Activated CD8-positive, alpha-beta memory T cell treated with anti-CD3 and anti-CD28 coated beads, Interleukin-2, amount 50 U/mL, for 1 hour (primary cell): ENCODE results near the gene PCDH10.

Experiments
- DNase-seq: peaks from one replicate; pipeline ENCODE4 v3.0.0-alpha.2; 2020; ENCODE audit errors: extremely low read depth

Gene PCDH10

DNA sequence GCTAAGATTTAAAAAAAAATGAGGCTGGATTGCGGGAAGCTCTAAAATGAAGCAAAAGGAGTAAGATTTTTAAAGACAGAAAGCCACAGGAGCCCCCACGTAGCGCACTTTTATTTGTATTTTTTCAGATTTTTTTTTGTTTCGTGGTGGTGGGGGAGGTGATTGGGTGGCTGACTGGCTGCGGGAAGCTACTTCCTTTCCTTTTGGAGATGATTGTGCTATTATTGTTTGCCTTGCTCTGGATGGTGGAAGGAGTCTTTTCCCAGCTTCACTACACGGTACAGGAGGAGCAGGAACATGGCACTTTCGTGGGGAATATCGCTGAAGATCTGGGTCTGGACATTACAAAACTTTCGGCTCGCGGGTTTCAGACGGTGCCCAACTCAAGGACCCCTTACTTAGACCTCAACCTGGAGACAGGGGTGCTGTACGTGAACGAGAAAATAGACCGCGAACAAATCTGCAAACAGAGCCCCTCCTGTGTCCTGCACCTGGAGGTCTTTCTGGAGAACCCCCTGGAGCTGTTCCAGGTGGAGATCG lies 908 bp downstream of the PCDH10 start:
- DNase-seq = no peak

DNA sequence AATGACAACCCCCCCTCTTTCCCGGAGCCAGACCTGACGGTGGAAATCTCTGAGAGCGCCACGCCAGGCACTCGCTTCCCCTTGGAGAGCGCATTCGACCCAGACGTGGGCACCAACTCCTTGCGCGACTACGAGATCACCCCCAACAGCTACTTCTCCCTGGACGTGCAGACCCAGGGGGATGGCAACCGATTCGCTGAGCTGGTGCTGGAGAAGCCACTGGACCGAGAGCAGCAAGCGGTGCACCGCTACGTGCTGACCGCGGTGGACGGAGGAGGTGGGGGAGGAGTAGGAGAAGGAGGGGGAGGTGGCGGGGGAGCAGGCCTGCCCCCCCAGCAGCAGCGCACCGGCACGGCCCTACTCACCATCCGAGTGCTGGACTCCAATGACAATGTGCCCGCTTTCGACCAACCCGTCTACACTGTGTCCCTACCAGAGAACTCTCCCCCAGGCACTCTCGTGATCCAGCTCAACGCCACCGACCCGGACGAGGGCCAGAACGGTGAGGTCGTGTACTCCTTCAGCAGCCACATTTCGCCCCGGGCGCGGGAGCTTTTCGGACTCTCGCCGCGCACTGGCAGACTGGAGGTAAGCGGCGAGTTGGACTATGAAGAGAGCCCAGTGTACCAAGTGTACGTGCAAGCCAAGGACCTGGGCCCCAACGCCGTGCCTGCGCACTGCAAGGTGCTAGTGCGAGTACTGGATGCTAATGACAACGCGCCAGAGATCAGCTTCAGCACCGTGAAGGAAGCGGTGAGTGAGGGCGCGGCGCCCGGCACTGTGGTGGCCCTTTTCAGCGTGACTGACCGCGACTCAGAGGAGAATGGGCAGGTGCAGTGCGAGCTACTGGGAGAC lies 1.6 kb downstream of the PCDH10 start:
- DNase-seq = no peak

DNA sequence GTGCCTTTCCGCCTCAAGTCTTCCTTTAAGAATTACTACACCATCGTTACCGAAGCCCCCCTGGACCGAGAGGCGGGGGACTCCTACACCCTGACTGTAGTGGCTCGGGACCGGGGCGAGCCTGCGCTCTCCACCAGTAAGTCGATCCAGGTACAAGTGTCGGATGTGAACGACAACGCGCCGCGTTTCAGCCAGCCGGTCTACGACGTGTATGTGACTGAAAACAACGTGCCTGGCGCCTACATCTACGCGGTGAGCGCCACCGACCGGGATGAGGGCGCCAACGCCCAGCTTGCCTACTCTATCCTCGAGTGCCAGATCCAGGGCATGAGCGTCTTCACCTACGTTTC lies 2.2 kb downstream of the PCDH10 start:
- no peak for DNase-seq

DNA sequence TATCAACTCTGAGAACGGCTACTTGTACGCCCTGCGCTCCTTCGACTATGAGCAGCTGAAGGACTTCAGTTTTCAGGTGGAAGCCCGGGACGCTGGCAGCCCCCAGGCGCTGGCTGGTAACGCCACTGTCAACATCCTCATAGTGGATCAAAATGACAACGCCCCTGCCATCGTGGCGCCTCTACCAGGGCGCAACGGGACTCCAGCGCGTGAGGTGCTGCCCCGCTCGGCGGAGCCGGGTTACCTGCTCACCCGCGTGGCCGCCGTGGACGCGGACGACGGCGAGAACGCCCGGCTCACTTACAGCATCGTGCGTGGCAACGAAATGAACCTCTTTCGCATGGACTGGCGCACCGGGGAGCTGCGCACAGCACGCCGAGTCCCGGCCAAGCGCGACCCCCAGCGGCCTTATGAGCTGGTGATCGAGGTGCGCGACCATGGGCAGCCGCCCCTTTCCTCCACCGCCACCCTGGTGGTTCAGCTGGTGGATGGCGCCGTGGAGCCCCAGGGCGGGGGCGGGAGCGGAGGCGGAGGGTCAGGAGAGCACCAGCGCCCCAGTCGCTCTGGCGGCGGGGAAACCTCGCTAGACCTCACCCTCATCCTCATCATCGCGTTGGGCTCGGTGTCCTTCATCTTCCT lies 2.7 kb downstream of the PCDH10 start:
- no peak for DNase-seq

DNA sequence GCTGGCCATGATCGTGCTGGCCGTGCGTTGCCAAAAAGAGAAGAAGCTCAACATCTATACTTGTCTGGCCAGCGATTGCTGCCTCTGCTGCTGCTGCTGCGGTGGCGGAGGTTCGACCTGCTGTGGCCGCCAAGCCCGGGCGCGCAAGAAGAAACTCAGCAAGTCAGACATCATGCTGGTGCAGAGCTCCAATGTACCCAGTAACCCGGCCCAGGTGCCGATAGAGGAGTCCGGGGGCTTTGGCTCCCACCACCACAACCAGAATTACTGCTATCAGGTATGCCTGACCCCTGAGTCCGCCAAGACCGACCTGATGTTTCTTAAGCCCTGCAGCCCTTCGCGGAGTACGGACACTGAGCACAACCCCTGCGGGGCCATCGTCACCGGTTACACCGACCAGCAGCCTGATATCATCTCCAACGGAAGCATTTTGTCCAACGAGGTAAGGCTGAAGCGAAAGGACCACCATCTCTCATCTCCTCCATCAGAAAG lies 3.3 kb downstream of the PCDH10 start:
- DNase-seq = no peak

DNA sequence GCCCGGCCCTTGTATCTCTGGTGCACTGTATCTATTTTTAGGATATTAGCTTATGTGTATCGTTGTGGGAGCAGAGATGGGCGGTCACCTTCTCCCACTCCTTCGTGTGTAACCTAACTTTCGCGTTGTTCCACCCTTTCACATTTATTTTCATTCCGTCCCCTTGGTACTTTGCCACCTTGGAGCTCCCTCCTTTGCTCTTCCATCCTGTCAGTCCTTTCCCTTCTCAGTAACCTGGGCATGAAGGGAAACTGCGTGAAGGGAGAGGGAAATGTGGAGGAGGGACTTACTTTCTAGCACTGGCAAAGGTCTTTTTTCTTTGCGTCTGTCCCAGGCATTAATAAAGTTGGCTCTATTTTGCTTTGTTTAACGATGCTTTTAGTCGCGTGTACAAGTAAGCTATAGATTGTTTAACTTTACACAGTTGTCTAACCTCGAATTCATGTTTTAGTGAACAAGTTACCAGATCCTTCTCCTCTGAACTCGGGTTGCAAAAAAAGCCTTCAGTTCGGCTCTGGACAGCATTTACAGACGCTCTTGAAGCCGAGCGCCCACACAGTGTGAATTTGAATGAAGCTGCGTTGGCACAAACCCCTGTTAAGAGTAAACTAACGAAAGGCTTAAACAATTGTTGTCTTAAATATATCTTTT lies 3.9 kb downstream of the PCDH10 start:
- no peak for DNase-seq

DNA sequence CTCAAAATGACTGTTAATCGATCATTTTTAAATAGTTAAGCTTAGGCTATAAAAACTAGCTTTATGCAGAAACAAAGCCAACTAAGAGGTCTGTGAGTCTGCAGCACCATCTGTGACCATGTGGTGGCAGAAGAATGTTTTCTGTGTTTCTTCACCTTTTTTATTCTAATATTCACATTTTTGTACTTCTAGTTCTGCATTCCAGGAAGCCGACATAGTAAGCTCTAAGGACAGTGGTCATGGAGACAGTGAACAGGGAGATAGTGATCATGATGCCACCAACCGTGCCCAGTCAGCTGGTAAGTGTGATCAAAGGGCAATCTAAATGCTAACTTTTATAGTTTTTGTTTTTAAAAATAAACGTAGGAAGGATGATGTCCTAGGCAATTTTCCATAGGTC lies 5.6 kb downstream of the PCDH10 start:
- DNase-seq = no peak

DNA sequence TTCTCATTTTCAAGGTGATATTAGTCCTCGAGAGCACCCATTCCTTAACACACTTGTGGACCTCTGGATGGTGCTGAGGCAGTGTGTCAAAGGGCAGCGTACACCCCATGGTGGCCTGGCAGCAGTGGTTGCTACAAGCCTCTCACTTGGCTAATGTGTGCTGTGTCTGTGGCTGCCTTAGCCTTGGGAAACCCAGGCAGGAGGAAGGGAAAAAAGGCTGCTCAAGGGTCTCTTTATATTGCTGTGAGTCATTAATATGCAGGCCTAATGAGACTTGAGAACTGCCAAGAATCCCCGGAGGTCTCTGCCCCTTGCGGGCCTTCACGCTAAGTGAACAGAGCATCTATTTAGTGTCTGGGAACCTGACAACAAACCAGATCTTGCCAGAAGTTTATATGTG lies 7.0 kb downstream of the PCDH10 start:
- DNase-seq = no peak

DNA sequence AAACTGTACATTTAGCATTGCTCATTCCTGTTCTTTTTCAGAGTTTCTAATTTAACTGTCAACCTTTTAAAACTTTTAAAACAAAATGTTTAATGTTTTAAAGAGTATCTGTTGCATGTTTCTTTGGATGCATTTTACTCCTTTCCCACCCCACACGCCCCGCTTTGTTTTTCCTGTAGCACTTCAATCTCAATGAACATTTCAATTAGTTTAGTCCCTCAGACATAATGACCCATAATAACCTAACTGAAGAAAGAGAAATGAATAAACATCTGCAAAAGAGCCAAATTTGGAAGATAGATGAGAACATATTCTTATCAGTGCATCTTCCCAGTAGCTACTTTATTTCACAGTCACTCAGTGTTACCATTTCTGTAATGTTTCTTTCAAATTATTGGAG lies 7.5 kb downstream of the PCDH10 start:
- DNase-seq = no peak

DNA sequence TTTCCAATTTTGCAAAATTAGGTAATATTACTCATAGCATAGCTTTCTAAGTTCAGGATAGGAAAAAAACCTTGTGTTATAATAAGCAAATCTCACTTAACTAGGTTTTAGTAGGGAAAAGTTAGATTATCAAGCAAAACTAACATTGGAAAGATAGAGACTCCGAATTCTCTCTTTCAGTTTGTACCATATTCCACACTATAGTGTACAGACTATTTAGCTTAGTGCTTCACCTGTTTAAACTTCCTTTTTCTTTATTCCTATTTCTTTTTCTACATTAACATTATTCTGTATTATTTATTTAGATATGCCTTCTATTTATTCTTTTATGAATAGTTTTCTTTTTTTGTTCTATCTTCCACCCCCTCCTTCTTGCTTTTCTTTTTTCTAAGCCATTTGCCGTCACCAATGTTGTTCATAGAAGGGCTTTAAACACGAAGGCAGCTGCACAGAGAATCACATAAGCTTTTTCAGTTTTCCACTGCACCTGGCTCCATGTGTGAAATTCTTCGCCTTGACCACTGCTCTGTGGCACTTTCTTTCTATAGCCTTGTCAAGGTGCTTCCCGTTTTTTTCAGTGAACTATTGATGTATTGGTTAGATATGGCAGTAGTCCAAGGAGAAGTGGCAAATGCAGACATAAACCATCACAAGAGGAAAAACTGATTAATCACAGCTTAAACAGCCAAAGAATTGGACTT lies 8.5 kb downstream of the PCDH10 start:
- no peak for DNase-seq

DNA sequence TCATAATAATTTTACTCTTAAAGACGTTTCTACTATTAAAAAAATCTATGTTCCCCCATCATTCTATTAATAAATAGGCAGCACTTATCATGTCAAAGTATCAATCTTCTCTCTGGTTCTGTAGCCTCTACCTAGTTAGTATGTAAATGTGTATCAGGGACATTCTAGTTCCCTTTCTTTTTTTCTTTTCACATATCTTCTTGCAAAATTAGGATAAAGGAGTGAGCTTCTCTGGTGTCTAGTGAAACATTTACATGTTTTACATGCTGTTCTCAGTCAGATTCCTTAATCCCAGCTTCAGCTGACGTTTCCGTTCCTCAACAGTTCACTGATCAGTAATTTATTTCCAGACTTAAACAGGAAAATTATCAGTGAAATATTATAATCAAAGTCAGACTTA lies 11.8 kb downstream of the PCDH10 start:
- no peak for DNase-seq

DNA sequence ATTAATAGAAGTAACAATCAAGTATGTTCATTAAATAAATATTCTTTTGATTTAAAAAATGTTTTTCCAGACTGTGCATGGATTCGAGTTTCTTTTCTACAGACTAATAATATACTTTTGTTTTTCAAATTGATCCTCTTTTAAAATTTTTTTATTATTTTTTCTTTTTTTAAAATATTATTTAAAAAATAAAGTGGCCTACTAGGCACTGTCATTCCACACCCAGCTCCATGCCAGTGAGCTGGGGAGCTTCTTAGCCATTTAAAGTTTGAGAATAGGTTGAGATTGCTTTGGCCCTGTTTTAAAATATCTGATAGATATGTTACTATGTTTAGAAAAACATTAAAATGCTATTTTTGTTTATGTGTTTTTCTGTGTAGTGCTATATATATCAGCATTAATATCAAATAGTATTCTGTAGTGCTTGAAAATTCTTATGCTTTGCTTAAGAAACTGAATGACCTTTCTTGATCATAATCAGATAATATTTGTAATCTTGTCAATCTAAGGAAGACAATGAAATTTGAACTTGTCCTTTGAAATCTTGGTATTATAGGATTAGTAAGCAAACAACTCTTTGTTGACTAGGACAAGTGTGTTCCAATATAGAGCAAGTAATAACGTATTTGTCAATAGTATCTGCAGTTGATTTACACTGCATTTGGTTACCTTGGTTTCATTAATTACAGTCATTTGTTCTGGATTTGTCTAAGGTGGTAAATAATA lies 12.6 kb downstream of the PCDH10 start:
- DNase-seq = no peak

DNA sequence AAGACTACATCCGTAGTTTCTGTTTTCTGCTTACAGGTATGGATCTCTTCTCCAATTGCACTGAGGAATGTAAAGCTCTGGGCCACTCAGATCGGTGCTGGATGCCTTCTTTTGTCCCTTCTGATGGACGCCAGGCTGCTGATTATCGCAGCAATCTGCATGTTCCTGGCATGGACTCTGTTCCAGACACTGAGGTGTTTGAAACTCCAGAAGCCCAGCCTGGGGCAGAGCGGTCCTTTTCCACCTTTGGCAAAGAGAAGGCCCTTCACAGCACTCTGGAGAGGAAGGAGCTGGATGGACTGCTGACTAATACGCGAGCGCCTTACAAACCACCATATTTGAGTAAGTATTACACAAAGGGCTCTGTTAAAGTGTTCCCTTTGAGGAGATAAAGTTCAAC lies 13.8 kb downstream of the PCDH10 start:
- no peak for DNase-seq

DNA sequence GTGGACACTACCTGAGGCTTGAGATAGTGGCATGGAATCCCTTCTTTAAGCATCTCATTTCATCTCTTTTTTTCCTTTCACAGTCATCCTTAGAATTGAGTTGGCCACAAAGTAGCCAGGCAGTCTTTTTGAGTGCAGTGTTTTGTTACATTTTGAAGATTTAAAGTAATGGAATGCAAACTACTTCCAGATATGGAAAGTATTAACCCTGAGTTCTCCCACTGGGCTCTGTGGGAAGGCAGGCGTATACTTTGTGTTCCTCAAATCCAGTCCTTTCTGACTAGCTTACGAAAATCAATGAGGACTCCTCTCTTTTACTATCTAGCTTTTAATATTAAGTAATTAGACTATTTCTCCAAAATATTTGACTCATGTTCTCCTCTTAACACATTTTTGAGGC lies 29.9 kb downstream of the PCDH10 start:
- no peak for DNase-seq

DNA sequence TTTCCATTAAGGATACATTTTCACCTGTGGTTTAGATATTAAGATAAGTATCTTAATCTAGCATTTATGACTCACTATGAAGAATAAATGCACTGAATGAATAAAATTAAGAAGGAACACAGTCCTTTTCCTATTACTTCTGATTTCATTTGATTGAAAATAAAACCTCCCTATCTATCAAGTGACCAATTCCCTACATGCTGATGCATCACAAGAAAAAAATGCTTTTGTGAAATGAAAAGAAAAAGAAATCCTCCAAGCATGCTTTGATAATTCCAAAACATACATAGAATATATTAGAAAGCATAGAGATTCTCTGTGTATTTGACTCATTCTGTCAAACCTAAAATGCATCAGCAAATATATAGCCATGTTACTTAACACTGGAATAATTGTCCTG lies 37.1 kb downstream of the PCDH10 start:
- no peak for DNase-seq

DNA sequence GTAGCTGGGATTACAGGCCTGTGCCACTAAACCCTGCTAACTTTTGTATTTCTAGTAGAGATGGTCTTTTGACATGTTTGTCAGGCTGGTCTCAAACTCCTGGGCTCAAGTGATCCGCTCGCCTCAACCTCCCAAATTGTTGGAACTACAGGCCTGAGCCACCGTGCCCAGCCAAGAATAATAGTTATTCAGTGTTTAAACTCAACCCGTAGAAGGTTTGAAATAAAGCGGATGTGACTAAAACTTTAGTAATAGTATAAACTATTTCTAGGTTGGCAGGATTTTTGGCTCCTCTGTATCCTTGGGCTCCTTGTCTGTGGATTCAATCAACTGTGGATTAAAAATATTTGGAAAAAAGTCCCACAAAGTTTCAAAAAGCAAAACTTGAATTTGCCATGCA lies 37.8 kb downstream of the PCDH10 start:
- DNase-seq = no peak

DNA sequence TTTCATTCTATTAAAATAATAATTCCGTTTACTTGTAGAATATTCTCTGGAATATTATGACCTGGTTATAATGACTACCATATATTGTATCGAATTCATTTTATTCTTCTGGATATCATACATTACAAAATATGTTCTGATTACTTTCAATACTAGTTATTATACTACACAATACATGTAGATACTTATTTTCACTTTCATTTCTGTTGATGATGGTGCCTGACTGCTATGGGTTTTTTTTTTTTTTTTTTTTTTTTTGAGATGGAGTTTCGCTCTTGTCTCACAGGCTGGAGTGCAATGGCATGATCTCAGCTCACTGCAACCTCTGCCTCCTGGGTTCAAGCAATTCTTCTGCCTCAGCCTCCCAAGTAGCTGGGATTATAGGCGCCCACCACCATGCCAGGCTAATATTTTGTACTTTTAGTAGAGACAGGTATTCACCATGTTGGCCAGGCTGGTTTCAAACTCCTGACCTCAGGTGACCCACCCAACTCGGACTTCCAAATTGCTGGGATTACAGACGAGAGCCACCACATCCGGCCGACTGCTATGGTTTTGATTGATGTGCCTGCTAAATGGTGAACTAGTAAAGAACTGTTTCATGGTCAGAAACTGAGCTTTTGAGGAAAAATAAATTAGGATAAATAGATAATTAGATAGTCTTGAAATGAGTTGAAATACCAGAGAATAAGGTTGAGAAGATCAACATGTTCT lies 39.5 kb downstream of the PCDH10 start:
- no peak for DNase-seq

DNA sequence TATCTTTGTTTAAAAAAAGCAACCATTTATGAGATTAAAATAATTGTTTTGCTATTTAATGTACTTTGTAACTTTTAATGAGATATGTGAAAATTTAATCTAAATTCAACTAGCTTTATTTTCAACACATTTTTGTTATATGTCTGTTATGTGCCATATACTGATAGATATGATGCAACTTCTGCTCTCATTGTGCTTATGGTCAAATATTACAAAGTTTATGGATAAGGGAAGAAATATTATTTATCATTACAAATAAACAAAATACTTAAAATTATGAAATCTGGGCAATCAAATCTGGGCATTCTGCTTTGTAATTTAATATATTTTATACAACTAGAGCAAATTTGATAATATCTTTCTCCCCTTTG lies 40.0 kb downstream of the PCDH10 start:
- no peak for DNase-seq

DNA sequence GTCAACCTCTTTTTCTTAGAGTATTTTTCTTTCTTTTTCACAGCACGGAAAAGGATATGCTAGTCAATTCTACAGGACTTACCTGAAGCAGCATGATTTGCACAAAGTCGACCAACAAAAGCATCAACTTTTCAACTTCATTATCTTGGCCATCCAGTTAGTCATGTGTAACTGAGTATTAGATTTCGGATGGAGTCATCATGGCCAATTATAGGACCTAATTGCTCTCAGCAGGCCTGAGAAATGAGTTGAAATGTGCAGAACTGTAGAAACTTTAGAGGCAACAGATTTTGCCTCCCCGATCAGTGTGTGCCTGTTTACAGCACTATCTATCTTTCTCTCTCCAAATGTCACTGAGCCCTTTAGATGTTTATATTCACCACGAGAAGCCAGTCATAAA lies 41.0 kb downstream of the PCDH10 start:
- DNase-seq = no peak

DNA sequence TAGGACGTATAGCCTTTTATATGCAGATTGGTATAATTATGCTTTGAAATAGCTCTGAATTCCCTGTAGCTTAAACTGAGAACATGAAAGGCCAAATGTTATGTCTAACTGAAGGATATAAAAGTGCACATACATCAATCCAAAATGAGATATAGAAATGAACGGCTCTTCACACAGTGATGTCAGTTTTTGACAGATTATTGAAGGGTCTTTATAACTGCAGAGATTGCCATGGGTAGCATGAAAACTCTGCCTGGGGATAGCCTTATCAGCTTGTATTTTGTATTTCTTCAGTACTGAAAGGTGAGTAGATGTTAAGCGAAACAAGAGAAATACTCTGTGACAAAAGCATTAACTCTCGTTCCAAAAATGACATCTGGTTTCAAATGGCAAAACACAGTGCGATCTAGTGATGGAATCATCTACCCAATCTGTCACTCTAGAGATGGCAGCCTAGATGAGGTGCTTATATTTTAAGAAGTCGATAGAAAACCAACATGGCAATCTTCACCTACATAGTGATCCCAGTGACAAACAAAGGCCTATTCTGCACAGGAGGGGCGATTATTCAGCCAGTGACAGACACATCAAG lies 59.7 kb downstream of the PCDH10 start:
- no peak for DNase-seq
